ENCODE results near the gene ZFYVE26.
"Not testable (repeated sequence)": the region's sequence is repeated elsewhere in the genome, so short reads cannot be mapped to it uniquely, and the experiment has no call there.

The ZFYVE26 gene

GRCh38 chr14:67704484-67705089 is 111.8 kb downstream of the ZFYVE26 start:
- peak in 1 of 2 donors; percentile 50 for DNase-seq

- no peak for DNase-seq
Observed at GRCh38 chr14:67703997-67704396, 112.4 kb downstream of the ZFYVE26 start.

- DNase-seq: not testable (repeated sequence)
Observed at GRCh38 chr14:67701492-67701891, 114.9 kb downstream of the ZFYVE26 start, which contains the start of gene RDH12. RDH12 (plus strand) TSS chr14:67701886; CDS start chr14:67722643, 20,757 bp downstream.

DNA sequence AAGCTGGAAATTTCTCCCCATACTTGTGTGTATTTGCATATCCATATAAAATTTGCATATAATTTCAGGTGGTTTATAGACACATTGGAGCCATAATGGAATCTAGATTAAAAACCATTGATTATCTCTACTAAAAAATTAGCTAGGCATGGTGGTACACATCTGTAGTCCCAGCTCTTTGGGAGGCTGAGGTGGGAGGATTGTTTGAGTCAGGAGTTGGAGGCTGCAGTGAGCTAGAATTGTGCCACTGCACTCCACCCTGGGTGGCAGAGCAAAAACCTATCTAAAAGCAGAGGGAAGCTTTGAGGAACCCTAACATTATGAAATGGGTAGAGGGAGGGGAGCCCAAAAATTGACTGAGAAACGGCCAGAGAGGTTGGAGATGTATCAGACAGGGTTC is 118.2 kb downstream of the ZFYVE26 start:
- DNase-seq: no peak

GRCh38 chr14:67697006-67697405 is 119.4 kb downstream of the ZFYVE26 start:
- no peak for DNase-seq
